Neural progenitor cell (in vitro differentiated cells): Measurements from ENCODE around the gene BGLAP.

Experiments
- EZH2 ChIP-seq: fragments of 200-600 bp; sonication (generic); IDR thresholded peaks from 2 replicates; pipeline ENCODE4 v1.6.1; 2017; ENCODE audit warnings: antibody characterized with exemption, mild to moderate bottlenecking, moderate library complexity
- TF ChIP-seq, protein P1 (sequence below): fragments of 200-600 bp; sonication (generic); IDR thresholded peaks from 2 replicates; pipeline ENCODE4 v1.5.1; 2017; ENCODE audit warnings: antibody characterized with exemption, mild to moderate bottlenecking

DNA sequence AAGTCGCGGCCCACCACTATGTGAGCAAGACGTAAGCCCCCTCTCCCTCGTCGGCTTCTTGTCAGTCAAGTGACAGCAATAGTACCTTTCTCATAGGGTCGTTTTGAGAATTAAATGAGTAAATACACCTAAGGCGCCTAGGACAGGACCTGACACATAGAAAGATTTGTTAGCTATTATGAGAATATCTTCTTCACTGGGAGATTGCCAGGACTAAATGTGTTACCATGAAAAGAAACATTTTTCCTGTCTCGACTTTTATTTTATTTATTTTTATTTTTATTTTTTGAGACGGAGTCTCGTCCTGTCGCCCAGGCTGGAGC, 28.4 kb upstream of the BGLAP start:
- TF ChIP-seq, protein P1, sequence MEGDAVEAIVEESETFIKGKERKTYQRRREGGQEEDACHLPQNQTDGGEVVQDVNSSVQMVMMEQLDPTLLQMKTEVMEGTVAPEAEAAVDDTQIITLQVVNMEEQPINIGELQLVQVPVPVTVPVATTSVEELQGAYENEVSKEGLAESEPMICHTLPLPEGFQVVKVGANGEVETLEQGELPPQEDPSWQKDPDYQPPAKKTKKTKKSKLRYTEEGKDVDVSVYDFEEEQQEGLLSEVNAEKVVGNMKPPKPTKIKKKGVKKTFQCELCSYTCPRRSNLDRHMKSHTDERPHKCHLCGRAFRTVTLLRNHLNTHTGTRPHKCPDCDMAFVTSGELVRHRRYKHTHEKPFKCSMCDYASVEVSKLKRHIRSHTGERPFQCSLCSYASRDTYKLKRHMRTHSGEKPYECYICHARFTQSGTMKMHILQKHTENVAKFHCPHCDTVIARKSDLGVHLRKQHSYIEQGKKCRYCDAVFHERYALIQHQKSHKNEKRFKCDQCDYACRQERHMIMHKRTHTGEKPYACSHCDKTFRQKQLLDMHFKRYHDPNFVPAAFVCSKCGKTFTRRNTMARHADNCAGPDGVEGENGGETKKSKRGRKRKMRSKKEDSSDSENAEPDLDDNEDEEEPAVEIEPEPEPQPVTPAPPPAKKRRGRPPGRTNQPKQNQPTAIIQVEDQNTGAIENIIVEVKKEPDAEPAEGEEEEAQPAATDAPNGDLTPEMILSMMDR = no peak
- no peak for TF ChIP-seq EZH2
